Urothelium cell line (cell line): ENCODE results near the gene TMEM131L.
"Not testable (repeated sequence)": the region's sequence is repeated elsewhere in the genome, so short reads cannot be mapped to it uniquely, and the experiment has no call there.

ENCODE experiments used
- DNase-seq: peaks from one replicate; pipeline ENCODE4 v3.0.0; 2011; ENCODE audit warnings: low spot score, mixed read lengths
- FAIRE-seq: peaks from 2 replicates; lab custom pipeline; 2011; peaks lifted over from hg19 to GRCh38; lab: Jason Lieb, UNC

Gene TMEM131L, protein sequence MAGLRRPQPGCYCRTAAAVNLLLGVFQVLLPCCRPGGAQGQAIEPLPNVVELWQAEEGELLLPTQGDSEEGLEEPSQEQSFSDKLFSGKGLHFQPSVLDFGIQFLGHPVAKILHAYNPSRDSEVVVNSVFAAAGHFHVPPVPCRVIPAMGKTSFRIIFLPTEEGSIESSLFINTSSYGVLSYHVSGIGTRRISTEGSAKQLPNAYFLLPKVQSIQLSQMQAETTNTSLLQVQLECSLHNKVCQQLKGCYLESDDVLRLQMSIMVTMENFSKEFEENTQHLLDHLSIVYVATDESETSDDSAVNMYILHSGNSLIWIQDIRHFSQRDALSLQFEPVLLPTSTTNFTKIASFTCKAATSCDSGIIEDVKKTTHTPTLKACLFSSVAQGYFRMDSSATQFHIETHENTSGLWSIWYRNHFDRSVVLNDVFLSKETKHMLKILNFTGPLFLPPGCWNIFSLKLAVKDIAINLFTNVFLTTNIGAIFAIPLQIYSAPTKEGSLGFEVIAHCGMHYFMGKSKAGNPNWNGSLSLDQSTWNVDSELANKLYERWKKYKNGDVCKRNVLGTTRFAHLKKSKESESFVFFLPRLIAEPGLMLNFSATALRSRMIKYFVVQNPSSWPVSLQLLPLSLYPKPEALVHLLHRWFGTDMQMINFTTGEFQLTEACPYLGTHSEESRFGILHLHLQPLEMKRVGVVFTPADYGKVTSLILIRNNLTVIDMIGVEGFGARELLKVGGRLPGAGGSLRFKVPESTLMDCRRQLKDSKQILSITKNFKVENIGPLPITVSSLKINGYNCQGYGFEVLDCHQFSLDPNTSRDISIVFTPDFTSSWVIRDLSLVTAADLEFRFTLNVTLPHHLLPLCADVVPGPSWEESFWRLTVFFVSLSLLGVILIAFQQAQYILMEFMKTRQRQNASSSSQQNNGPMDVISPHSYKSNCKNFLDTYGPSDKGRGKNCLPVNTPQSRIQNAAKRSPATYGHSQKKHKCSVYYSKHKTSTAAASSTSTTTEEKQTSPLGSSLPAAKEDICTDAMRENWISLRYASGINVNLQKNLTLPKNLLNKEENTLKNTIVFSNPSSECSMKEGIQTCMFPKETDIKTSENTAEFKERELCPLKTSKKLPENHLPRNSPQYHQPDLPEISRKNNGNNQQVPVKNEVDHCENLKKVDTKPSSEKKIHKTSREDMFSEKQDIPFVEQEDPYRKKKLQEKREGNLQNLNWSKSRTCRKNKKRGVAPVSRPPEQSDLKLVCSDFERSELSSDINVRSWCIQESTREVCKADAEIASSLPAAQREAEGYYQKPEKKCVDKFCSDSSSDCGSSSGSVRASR (N-terminal part only)

DNA sequence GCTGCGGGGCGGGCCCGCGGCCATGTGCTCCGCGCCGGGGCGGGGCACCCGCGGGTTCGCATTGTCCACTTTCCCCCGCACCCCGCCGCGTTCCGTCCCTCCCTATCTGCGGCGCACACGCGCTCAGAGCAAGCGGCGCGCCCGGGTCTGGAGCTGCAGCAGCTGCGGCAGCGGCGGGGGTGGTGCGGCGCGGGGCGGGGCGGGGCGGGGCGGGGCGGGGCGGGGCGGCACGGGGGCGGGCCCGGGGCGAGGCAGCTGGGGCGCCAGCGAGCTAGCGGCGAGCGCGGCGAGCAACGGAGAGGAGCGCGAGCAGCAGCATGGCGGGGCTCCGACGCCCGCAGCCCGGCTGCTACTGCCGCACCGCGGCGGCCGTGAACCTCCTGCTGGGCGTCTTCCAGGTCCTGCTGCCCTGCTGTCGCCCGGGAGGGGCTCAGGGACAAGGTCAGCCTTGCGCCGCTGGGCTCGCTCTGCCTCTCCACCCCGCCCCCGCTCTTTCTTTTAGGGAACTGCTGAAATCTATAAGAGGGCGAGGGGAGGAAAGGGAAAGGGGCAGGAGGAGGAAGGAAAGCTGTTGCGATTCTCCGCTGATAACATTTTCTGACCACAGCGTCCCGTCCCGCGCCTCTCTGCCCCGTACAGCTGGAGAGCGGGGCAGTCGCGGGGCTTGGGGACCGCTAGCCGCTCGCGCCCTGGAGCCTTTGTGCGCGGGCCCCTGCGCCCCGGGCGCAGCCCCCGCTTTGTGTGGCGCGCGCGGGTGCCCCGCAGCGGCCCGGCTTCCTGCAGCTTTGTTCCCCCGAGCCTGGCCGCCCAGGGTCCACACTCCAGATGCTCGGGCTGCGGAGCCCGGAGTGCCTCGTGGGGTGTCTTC lies at the start of gene TMEM131L:
Gene TMEM131L, plus strand, starts transcription at position 280 of the 868 bp plus-strand sequence. Its CDS starts 38 bp downstream, at position 318.
- DNase-seq (peak; percentile 87), FAIRE-seq (no peak)

DNA sequence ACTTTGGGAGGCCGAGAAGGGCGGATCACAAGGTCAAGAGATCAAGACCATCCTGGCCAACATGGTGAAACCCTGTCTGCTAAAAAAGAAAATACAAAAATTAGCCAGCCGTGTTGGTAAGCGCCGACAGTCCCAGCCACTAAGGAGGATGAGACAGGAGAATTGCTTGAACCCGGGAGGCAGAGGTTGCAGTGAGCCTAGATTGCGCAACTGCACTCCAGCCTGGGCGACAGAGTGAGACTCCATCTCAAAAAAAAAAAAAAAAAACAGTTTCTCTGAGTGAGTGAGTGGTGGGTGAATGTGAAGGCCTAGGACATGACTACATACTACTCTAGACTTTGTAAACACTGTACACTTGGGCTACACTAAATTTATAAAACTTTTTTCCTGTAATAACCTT lies 49.7 kb upstream of the TMEM131L start:
- not testable (repeated sequence) for FAIRE-seq, DNase-seq

DNA sequence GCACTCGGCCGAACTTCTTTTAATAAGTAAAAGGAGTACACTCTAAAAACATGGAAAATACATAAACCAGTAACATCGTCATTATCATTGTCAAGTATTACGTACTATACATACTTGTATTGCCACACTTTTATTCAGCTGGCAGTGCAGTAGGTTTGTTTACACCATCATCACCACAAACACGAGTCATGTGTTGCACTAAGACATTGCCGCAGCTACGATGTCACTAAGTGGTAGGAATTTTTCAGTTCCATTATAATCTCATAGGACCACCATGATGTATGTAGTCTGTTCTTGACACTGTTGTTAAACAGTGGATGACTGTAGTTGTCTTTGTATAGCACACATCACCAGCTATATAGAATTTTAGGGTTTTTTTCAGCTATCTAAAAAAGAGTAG lies 48.0 kb upstream of the TMEM131L start:
- no peak for DNase-seq
- FAIRE-seq: no peak

DNA sequence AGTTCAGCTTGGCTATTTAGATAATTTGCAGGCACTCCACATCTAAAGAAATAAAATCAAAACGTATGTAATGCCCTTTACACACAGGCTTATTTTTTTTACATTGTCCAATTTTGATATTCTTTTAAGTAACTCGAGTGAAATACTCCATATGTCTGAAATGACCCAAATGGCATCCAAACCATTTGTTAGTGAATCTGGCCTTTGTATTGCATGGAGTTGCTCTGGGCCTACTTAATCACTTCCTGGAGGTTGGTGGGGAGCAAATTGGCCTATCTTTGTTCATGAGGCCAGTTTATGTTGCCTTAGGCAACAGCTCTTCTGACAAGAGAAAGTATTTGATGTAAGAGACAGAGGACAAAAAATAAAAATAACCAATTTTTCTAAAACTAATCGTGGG lies 47.6 kb upstream of the TMEM131L start:
- DNase-seq (no peak), FAIRE-seq (no peak)

DNA sequence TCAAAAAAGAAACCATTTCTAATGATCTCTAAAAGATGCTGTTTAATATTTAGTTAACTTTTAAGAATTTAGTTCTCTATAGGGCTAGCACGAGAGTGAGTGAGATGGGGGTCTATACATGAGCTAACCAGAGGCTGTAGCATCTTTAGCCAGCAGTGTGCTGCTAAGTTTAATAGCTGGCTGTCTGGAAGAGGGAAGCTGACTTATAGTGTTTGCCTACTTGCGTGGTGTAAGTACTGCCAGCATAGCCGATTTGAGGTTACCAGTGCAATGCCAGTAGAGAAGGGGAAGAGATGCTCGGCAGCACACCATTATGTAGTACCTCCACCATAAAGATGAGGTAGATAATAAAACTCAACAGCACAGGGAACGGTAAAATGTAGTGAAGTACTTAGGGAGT lies 47.1 kb upstream of the TMEM131L start:
- FAIRE-seq (no peak), DNase-seq (no peak)

DNA sequence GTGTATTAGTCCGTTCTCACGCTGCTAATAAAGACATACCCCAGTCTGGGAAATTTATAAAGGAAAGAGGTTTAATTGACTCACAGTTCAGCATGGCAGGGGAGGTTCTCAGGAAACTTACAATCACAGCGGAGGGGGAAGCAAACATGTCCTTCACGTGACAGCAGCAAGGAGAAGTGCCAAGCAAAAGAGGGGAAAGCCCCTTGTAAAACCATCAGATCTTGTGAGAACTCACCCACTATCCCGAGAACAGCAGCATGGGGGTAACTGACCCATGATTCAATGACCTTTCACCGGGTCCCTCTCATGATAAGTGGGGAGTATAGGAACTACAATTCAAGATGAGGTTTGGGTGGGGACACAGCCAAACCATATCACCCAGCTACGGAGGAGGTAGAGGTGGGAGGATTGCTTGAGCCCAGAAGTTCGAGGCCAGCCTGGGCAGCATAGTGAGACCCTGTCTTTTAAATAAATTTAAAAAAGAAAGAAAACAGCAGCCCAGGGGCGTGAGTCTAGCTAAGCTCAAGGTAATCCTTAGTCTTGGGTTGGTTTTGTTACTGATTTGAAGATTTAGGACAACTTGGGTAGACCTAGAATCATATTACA lies 46.4 kb upstream of the TMEM131L start:
- DNase-seq (no peak), FAIRE-seq (no peak)

DNA sequence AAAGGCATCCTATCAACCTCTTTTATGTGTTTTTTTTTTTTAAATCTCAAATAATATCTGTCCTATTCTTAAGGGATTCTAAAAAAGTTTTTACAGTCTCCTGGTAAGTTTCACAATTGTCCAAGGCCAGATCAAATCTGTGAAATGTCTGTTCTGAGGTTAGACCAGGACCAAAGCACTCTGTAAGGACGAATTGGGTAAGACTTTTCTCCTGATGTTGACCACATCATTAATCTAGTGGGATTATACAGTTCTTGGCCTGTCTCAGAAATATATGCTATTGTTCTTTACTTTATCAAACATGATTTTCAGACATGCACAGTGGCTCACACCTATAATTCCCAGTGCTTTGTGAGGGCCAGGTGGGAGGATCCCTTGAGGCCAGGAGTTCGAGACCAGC lies 45.8 kb upstream of the TMEM131L start:
- FAIRE-seq (no peak), DNase-seq (no peak)

DNA sequence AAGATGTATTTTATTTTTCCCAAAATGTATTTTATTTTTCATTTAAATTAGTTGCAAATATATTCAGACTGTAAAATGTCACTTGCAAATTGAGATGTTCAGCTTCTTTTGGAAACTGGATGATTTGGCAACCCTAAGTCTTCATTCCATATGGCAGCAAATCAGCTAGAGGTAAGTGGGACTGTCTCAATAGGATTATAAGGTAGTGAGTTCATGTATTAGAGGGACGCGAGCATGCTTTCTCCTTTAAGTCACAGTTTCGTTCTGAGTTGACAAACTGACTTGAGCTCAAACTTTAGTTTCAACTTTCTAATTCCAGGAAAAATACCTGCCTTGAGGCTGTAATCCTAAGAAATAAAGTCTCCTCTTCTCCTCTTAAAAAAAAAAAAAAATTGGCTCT lies 44.2 kb upstream of the TMEM131L start:
- no peak for DNase-seq
- no peak for FAIRE-seq

DNA sequence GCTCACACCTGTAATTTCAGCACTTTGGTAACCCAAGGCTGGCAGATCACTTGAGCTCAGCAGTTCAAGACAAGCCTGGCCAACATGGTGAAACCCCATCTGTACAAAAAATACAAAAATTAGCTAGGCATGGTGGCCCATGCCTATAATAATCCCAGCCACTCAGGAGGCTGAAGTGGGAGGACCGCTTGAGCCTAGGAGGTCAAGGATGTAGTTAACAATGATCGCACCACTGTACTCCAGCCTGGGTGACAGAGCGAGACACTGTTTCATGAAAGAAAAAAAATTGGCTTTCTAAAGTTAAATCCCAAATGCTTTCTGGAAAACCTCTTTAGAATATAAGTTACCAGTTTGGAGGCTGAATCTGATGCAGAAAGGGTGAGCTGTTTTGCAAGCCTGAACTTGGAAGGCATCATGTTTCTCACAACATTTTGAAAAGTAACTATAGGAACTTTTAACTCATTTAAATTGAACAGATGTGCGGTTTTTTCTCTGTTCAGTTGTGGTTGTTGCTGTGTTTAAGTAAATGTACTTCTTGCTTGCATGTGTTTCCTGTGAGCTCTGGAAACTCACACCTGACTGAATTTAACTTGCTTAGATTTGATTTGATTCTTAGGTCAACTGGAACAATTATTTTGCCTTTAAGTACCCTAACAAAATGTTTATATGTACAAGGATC lies 39.8 kb upstream of the TMEM131L start:
- DNase-seq (no peak), FAIRE-seq (no peak)

DNA sequence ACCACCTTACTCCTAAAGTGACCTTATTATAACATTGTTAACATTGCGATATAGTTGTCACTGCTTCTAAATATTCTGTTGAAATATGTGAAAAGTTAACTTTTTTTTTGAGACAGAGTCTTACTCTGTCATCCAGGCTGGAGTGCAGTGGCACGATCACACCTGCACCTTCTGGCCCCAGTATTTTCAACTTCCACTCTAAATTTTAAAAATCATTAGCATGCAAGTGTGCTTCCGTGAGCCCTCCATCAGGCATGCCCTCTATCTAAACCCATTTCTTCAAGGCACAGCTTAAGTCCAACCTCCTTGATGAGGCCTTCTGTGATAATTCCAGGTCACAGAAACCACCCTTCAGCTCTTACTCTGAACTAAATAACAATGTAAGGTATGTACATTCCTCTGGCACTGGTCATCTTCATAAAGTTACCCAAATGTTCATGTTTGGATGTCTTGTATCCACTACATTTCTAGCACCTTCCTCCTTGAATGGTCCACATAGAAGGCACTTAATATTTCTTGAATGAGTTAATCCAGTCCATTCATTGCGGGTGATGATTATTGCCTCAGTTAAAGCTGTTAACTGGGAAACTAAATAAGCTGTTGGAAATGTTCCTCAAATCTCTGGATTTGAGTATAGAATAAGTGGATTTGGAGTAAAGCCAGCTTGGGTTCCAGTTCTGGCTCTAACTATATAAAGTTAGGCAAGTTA lies 38.6 kb upstream of the TMEM131L start:
- DNase-seq (peak; percentile 26), FAIRE-seq (no peak)

DNA sequence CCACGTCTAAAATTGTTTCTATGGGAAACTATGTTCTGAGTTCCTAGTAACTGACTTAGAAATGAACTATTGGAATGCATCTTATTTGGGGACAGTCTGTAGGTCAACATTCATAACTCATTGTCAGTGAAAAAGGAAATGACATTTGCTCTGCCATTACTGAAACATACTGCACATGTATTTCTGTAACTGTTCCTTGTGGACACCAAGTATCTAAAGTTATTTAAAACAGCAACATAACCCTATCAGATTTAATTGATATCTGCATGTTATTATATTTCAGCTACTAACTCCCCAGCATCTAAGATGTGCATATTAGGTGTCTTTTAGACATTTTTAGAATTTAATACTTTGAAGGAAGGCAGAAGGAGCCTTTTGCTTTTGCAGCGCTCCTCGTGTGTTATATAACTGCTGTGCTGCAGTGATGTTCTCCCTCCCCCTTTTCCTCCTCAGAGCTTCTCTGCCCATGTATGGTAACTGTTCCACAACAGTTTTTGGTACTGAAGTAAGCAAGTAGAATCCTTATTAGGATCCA lies 37.2 kb upstream of the TMEM131L start:
- no peak for DNase-seq
- no peak for FAIRE-seq

DNA sequence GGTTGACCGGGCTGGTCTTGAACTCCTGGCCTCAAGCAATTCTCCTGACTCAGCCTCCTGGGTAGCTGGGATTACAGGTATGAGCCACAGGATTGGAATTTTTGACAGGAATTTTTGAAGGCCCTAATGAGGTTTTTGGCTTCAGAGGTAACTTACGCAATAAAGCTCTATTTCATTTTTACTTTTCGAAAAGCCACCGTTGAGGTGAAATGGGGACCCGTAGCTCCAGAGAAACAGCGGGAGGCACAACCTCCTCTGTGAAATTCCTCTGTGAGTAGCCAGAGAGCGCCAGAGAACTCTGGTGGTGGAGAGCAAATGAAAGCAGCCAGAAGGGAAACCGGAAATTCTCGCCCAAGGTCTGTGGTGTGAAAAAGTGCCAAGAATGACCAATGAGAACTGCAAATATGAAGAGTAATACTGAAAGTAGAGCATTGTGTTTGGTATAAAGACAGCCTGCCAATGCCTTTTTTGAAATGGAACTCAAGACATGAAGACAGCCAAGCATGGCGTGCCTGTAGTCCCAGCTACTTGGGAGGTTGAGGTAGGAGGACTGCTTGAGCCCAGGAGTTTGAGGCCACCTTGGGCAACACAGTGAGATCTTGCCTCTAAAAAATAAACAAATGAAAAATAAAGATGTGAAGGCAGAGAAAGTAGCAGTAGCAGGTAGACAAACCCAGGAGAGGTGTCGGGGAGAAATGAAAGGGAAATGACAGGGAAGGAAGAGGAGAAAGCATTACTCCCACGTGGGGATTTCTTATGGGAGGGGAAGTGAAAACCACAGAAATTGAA lies 33.0 kb upstream of the TMEM131L start:
- FAIRE-seq (no peak), DNase-seq (peak; percentile 73)

DNA sequence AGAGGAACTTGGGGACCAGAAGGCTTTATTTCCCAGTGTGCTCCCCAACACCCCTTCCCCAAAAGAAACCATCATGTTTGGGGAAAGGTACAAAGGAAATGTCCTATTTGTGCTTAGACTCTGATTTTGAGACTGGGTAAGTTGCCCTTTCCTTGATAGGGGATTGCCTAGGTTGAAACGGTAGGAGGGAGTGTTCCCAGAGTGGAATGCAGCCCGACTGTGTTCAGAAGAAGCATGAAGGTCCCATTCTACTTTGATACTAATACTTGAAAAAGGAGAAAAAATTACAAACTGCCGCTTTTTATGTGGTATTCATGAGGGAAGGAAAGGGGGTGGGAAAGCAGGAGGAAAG lies 32.4 kb upstream of the TMEM131L start:
- FAIRE-seq (no peak), DNase-seq (no peak)

DNA sequence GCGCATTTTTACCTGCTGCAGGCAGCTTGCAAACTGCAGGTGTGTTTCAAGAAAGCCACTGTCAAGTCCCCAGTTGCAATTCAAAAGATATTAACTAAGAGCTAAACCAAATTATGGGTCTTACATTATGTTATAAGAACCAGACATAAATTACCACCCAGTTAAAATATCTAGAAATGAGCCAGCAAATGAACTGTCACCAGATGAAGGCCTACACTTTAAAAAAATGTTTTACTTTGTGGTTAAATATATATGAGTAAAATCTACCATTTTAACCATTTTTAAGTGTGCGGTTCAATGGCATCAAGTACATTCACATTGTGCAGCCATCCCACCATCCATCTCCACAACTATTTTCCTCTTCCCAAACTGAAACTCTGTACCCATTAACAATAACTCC lies 32.0 kb upstream of the TMEM131L start:
- no peak for FAIRE-seq
- DNase-seq: no peak

DNA sequence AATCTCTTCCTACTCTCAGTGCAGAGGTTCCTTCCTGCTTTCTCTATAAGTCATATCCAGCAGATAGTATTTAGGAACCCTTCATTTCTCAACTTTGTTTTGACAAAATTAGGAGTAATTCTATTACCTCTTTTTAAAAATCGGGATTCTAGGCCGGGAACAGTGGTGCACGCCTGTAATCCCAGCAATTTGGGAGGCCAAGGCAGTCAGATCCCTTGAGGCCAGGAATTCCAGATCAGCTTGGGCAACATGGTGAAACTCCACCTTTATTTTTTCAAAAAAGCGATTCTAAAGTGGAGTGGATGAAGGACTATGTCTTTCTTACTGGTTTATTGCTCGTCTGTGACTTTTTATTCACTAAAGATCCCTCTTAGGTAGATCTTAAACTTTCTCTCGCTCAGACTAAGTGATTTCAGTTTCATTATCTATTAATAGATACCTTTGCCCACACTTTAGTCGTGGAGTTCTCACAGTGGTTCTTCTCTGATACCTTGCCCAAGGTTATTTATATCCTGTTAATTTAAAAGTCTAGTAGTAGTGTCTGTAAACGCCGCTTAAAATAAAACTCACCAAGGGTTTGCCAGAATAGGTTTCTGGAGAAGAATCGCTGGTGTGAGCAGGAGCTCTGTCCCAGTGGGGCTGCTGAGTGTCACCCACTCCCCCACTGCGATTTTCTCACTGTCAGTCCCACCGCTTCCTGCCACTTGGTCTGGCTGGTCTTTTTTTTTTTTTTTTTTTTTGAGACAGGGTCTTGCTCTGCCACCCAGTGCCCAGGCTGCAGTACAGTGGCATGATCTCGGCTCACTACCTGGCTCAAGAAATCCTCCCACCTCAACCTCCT lies 27.0 kb upstream of the TMEM131L start:
- DNase-seq (no peak), FAIRE-seq (no peak)

DNA sequence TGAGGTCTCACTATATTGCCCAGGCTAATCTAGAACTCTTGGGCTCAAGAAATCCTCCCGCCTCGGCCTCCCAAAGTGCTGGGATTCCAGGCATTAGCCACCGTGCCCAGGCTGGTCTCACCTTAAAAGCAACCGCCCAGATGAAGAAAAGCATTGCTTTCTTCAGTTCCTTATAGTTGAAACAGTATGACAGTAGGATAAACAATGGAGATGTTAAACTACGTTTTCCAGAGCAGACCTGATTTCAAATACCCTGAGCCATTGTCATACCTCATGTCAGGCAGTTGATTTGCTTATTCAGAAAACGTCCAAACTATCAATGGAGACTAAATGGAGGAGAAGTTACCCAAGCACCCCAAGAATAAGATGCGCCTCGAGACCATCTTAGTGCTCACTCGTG lies 26.3 kb upstream of the TMEM131L start:
- FAIRE-seq: no peak
- no peak for DNase-seq

DNA sequence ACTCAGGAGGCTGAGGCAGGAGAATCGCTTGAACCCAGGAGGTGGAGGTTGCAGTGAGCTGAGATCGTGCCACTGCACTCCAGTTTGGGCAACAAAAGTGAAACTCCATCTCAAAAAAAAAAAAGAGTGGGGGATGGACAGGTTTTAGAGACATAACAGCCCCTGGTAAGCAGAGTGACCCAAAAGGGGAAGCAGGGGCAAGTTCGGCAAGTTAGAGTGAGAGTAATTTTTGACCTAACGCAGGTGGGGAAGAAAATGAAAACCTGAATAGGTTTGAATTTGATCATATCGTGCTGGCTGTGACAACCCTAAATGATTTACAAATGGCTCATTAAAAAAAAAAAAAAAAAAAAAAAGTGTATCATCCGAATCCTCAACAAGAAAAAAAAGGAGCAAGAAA lies 25.7 kb upstream of the TMEM131L start:
- no peak for FAIRE-seq
- no peak for DNase-seq
